Large intestine (tissue), 3 donors: ENCODE measurements around the gene VEGFB. TPM values are rescaled to one million over a fixed set of nuclear protein-coding genes. Genes with fewer than 3 reads are reported as not detected.

ENCODE experiments used
- DNase-seq, 2 donors: peaks; one replicate each; pipeline versions ENCODE4 v3.0.0 to v3.0.0-alpha.2; 2013
- H3K27ac ChIP-seq: one replicate; pipeline ENCODE4 v1.5.1; 2013; ENCODE audit warnings: low read length
- H3K27me3 ChIP-seq: 2 replicates; pipeline ENCODE4 v1.6.1; 2013; ENCODE audit warnings: low read length; ENCODE audit not compliant: control insufficient read depth, insufficient read depth
- H3K36me3 ChIP-seq: 2 replicates; pipeline ENCODE4 v1.6.1; 2013; ENCODE audit warnings: low read length; ENCODE audit not compliant: control insufficient read depth, insufficient read depth
- H3K4me1 ChIP-seq: one replicate; pipeline ENCODE4 v1.6.1; 2013; ENCODE audit warnings: low read length; ENCODE audit not compliant: control insufficient read depth, insufficient read depth
- H3K4me3 ChIP-seq: one replicate; pipeline ENCODE4 v1.5.1; 2013; ENCODE audit warnings: low read length
- H3K9me3 ChIP-seq: one replicate; pipeline ENCODE4 v1.6.1; 2013; ENCODE audit warnings: mild to moderate bottlenecking, low read depth, low read length, moderate library complexity; ENCODE audit not compliant: control insufficient read depth
- WGBS: methylation state at CpG from one replicate; pipeline ENCODE4 v1.1.5; 2013; ENCODE audit warnings: low lambda C conversion rate; ENCODE audit not compliant: insufficient coverage; 5-methylcytosine and 5-hydroxymethylcytosine counted together
- polyA plus RNA-seq: library from polyadenylated mRNA; unstranded; fragments of 120-200 nt; gene quantifications from one replicate; pipeline ENCODE4 v1.2.1, GENCODE V29; 2013

Gene VEGFB
- polyA plus RNA-seq, 1 donor: 105 TPM

- Histone ChIP-seq H3K4me3 (peak overlapping the region; percentile 90), H3K9me3 (no peaks in the 10 kb centered on the region), H3K27me3 (no peaks in the 10 kb centered on the region), H3K36me3 (peaks cover 40% of the 10 kb centered on the region), H3K27ac (peak overlapping the region; percentile 90), H3K4me1 (peaks cover 52% of the 10 kb centered on the region)
- DNase-seq: peak; percentile 74 to 92
- 0% methylated on average over 5 of the region's 23 CpGs for whole genome bisulfite sequencing
Measured at GRCh38 chr11:64252003-64252872, 17.9 kb downstream of the VEGFB start.

GRCh38 chr11:64253043-64253442, 18.7 kb downstream of the VEGFB start:
- Histone ChIP-seq H3K27ac (peak overlapping the region; percentile 90), H3K27me3 (no peaks in the 10 kb centered on the region), H3K36me3 (peaks cover 46% of the 10 kb centered on the region), H3K9me3 (no peaks in the 10 kb centered on the region), H3K4me3 (peak overlapping the region; percentile 90), H3K4me1 (peaks cover 45% of the 10 kb centered on the region)
- no peak for DNase-seq
- no CpG with 5 or more reads among the region's 8 CpGs for WGBS

DNA sequence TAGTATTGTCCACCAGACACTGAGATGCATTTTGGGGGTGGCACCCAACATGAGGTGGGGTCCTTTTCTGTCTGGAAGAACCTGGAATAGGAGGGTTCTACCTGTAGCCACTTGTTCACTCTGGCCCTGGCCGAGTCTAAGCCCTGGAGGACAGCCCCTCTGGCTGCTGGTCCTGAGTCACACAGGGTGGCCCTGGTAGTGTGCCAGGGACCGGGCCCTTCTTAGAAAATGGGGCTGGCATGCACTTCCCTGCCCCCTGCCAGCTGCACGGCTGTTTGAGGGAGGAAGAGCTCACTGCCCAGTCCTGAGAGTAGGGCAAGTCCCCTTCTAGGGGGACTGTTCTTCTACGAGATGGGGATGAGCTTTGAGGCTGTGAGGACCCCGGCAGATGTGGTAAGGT, 19.1 kb downstream of the VEGFB start:
- Histone ChIP-seq H3K4me1 (peaks cover 41% of the 10 kb centered on the region), H3K27me3 (no peaks in the 10 kb centered on the region), H3K9me3 (no peaks in the 10 kb centered on the region), H3K4me3 (peak overlapping the region; percentile 90), H3K36me3 (peaks cover 50% of the 10 kb centered on the region), H3K27ac (no peak overlapping the region)
- WGBS: no CpG with 5 or more reads among the region's 5 CpGs
- DNase-seq: no peak

DNA sequence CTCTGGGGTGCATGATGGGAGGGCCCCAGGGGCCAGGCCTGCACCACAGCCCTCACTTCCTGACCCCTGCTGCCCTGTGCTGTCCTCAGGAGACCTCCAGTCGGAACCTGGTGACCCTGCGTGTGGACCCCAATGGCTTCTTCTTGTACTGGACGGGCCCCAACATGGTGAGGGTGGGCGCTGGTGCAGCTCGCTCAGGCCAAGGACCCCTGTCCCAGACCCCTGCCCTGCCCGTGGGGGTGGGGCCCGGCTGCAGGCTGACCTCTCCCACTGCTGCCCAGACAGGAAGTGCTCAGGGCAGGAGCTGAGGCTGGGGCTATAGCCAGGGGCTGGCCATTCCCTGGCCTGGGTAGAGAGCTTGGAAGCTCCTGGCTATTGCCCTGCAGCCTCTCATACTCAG, 19.9 kb downstream of the VEGFB start:
- no peak for DNase-seq
- H3K36me3 ChIP-seq: peaks cover 58% of the 10 kb centered on the region
- H3K27ac ChIP-seq: no peak overlapping the region
- no CpG with 5 or more reads among the region's 7 CpGs for WGBS
- H3K9me3 ChIP-seq: no peaks in the 10 kb centered on the region
- H3K4me3 ChIP-seq: no peak overlapping the region
- H3K27me3 ChIP-seq: no peaks in the 10 kb centered on the region
- peaks cover 35% of the 10 kb centered on the region for H3K4me1 ChIP-seq

- H3K4me3 ChIP-seq: no peak overlapping the region
- H3K27ac ChIP-seq: no peak overlapping the region
- H3K9me3 ChIP-seq: no peaks in the 10 kb centered on the region
- peaks cover 28% of the 10 kb centered on the region for H3K4me1 ChIP-seq
- H3K27me3 ChIP-seq: no peaks in the 10 kb centered on the region
- peaks cover 69% of the 10 kb centered on the region for H3K36me3 ChIP-seq
- no peak for DNase-seq
- no CpG with 5 or more reads among the region's 35 CpGs for WGBS
Measured at GRCh38 chr11:64255135-64256128, 21.0 kb downstream of the VEGFB start.

DNA sequence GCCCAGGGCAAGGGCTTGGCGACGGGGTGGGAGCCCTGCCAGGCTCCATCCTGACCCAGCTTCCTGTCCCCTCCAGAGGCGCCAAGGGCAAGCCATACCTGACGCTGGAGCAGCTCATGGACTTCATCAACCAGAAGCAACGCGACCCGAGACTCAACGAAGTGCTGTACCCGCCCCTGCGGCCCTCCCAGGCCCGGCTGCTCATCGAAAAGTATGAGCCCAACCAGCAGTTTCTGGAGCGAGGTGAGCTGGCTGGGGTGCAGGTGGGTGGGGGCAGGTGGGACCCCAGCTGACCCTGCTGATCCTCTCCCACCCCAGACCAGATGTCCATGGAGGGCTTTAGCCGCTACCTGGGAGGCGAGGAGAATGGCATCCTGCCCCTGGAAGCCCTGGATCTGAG, 21.9 kb downstream of the VEGFB start:
- no CpG with 5 or more reads among the region's 15 CpGs for WGBS

DNA sequence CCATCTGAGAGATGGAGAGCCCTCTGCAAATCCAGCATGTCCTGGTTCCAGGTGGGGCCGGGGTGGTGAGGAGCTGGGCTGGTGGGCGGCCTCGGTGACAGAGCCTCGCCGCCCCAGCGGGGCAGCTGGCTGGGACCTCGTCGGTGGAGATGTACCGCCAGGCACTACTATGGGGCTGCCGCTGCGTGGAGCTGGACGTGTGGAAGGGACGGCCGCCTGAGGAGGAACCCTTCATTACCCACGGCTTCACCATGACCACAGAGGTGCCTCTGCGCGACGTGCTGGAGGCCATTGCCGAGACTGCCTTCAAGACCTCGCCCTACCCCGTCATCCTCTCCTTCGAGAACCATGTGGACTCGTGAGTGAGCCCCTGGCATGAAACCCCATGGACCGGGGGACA, 24.0 kb downstream of the VEGFB start:
- Histone ChIP-seq H3K36me3 (peaks cover 93% of the 10 kb centered on the region), H3K27me3 (no peaks in the 10 kb centered on the region), H3K4me1 (peaks cover 14% of the 10 kb centered on the region), H3K9me3 (no peaks in the 10 kb centered on the region), H3K27ac (no peak overlapping the region), H3K4me3 (no peak overlapping the region)
- no peak for DNase-seq
- WGBS: no CpG with 5 or more reads among the region's 24 CpGs

More for the DNA sequence above, 21.9 kb downstream of the VEGFB start:
- Histone ChIP-seq H3K9me3 (no peaks in the 10 kb centered on the region), H3K4me3 (no peak overlapping the region), H3K27me3 (no peaks in the 10 kb centered on the region), H3K27ac (no peak overlapping the region), H3K4me1 (peaks cover 21% of the 10 kb centered on the region), H3K36me3 (peaks cover 76% of the 10 kb centered on the region)
- DNase-seq: no peak

GRCh38 chr11:64258946-64259532, 24.7 kb downstream of the VEGFB start:
- peaks cover 9% of the 10 kb centered on the region for H3K4me1 ChIP-seq
- H3K4me3 ChIP-seq: no peak overlapping the region
- no peak for DNase-seq
- no CpG with 5 or more reads among the region's 32 CpGs for WGBS
- H3K27ac ChIP-seq: no peak overlapping the region
- peaks cover 94% of the 10 kb centered on the region for H3K36me3 ChIP-seq
- no peaks in the 10 kb centered on the region for H3K27me3 ChIP-seq
- no peaks in the 10 kb centered on the region for H3K9me3 ChIP-seq

DNA sequence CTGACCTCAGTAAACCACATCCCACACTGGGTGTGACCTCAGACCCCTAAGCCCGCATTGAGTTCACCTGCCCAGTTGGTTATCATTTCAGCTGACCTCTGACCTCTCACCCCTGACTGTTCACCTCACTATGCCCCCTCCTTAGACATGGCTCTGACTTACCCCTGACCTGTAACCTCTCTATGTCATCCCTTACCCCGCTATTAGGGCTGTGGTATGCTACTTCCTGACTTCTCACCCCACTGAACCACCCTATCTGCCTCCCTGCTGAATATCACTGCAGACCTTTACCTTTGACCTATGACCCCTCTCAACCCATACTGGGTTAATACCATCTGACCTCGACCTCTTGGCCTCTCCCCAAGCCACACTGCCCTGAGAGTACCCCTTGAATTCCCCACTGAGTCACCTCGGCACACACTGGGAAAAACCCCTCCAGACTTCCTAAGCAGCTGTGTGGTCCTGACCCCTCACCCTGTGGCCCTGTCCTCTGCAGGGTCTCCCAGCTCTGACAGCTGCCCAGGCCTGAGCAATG, 25.2 kb downstream of the VEGFB start:
- no CpG with 5 or more reads among the region's 4 CpGs for WGBS
- H3K4me3 ChIP-seq: no peak overlapping the region
- H3K36me3 ChIP-seq: peaks cover 94% of the 10 kb centered on the region
- no peak for DNase-seq
- no peak overlapping the region for H3K27ac ChIP-seq
- no peaks in the 10 kb centered on the region for H3K9me3 ChIP-seq
- no peaks in the 10 kb centered on the region for H3K27me3 ChIP-seq
- peaks cover 5% of the 10 kb centered on the region for H3K4me1 ChIP-seq
